Right ventricle myocardium superior (tissue), 1 donor: ENCODE data around the gene UBE2C. TPM values are rescaled to one million over a fixed set of nuclear protein-coding genes. Genes with fewer than 3 reads are reported as not detected.
"Not testable (repeated sequence)": the region's sequence is repeated elsewhere in the genome, so short reads cannot be mapped to it uniquely, and the experiment has no call there.

Experiments used
- ATAC-seq: fragments of 200-7000 bp; cut with Tn5 transposase; one replicate; pipeline ENCODE4 v1.9.1; 2020; ENCODE audit warnings: mild to moderate bottlenecking; ENCODE audit not compliant: poor library complexity
- DNase-seq: peaks from one replicate; pipeline ENCODE4 v3.0.0-alpha.2; 2020
- intact Hi-C: fragments of 100-400 bp; cut with DNase I; formaldehyde crosslinking; loops from one replicate; pipeline ENCODE4 v1.11.2; 2022
- total RNA-seq: library from RNA; stranded (reverse); fragmentation: NEBNext Ultra II Directional; extraction: Animal tissue kit (Norgen Biotek cat#: 25700); gene quantifications from one replicate; pipeline ENCODE4 v1.2.1, GENCODE V29; 2021
- donor health status: DM: no; HTN: yes; CAD: no; lungs with severe emphysema.

Gene UBE2C
- total RNA-seq, 1 donor from 2014 or later: 1.1 TPM

DNA sequence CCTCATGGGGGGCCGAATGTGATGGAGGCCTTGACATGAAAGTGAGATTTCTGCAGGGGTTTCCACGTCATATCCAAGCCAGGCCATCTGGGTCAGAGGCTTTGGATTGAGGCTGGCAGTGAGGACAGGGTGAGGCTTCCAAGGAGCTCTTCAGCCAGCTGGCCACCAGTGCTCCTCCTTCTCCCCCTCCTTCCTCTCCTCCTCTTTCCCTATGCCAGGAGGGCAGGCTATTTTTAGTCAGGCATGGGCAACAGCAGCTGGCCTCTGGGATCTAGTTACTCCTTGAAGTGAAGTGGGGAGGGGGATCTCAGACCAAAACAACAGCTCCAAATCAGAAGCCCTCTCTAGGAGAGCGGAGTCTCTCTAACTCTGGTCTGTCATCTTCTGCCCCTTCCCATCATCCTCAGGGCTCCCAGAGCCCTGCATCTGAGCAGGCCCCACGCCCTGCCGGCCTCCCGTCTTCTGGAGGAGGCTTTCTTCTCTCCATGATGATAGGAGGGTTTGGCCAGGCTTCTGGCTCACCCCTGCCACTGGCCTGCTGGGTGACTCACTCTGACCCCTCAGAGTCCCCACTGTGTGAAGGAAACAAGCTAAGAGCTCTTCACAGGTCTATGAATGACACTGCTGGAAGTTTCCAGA, 14.1 kb downstream of the UBE2C start:
- intact Hi-C loops: no loop called here
- ATAC-seq (peak; percentile 73), DNase-seq (no peak)

DNA sequence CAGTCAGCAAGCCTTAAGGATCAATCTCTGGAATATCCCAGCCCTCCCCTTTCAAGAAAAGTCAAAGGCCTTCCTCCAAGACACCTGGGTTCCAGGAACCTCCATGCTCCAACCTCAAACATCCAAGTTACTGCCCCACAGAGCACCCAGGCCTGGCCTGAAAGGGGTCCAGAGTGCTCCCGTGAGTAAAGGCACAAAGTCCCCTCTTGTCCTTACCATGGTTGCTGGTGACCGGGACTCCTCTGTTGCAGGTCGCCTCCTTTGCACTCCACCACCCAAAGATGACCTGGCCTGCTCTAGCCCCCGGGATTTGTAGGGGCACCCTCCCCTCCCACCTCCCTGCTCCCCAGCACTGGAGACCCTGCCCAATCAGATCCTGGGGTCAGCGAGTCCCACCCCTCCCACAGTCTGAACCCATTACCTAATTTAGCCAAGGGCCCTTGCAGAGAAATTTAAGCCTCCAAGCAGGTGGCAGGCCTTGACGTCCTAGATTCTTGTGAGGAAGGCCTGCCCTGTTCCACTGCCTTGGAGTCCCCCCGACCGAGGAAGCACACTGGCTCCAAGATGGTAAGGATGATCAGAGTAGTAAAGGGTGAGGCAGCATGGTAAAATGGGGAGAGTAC, 14.7 kb downstream of the UBE2C start, which contains the start of gene TNNC2:
TSS of gene TNNC2 (minus strand) at position 283 of the 623 bp plus-strand sequence. CDS start at position 219, 64 bp downstream.
- DNase-seq: no peak
- ATAC-seq: no peak
- intact Hi-C loops: no loop called here

DNA sequence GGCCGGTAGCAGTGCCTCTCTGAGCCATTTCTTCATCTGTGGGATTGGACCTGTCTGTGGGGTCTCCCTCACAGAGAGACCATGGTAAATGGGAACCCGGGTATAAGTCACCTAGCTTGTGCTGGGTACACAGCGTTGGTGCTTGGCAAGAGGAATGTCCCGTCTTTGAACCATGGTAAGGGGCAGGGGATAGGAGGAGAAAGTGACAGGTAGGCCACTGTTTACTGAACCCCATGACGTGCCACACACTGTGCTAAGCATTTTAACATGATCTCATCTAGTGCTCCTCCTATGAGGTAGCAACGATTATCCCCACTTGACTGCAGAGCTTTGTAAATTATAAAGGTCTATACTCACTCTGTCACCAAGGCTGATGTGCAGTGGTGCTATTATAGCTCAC, 15.3 kb downstream of the UBE2C start:
- DNase-seq: no peak
- ATAC-seq: no peak
- intact Hi-C loops: no loop called here

DNA sequence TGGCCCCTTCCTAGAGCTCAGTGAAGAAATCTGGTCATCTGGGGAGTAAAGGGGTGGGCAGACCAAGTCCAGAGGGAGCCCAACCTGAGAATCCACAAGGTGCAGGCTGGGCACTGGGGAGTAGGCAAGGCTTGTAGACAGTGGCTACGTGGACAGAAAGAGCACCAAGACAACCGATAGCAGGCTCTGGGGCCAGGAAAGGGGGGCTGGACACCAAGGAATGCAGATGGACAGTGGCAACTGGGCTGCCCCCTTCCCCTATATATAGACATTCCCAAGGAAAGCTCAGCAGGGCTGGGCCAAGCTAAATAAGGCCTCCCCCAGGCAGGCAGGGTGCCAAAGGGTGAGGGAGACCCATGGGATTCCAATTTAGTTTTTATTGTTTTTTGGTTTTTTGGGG, 16.1 kb downstream of the UBE2C start:
- intact Hi-C loops: no loop called here
- DNase-seq: no peak

DNA sequence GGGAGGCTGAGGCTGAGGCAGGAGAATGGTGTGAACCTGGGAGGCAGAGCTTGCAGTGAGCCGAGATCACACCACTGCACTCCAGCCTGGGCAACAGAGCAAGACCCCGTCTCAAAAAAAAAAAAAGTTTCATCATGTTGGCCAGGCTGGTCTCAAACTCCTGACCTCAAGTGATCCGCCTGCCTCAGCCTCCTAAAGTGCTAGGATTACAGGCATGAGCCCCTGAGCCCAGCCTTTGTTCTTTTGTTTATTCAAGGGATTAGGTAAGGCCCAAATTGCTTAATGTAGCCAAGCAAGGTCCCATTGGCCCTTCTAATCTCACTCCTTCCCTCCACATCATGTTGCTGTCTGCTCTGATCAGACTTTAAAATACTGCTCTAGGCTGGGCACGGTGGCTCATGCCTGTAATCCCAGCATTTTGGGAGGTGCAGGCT, 17.2 kb downstream of the UBE2C start:
- intact Hi-C loops: loop anchor here (5.0 kb wide), 1 partner anchor 108 kb away; no protein-coding TSS in a partner anchor
- not testable (repeated sequence) for DNase-seq, ATAC-seq

More for the DNA sequence above, 16.1 kb downstream of the UBE2C start:
- no peak for ATAC-seq

DNA sequence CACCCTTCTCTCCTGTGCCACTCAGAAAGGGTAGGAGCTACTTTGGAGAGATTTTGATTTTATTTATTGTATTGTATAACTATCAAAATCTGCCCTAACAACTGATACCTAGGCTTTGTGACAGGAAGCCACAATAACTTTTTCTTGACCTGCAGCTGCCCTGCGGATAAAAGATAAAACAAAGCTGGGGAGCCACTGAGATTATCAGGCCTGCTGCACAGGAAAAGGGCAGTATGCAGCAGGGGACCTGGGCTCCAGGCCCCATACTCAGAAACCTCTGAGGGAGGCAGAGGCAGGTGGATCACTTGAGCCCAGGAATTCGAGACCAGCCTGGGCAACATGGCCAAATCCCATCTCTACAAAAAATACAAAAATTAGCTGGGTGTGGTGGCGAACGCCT, 20.2 kb downstream of the UBE2C start:
- no peak for ATAC-seq
- no peak for DNase-seq
- intact Hi-C loops: loop anchor here (5.0 kb wide), 1 partner anchor 105 kb away; no protein-coding TSS in a partner anchor

DNA sequence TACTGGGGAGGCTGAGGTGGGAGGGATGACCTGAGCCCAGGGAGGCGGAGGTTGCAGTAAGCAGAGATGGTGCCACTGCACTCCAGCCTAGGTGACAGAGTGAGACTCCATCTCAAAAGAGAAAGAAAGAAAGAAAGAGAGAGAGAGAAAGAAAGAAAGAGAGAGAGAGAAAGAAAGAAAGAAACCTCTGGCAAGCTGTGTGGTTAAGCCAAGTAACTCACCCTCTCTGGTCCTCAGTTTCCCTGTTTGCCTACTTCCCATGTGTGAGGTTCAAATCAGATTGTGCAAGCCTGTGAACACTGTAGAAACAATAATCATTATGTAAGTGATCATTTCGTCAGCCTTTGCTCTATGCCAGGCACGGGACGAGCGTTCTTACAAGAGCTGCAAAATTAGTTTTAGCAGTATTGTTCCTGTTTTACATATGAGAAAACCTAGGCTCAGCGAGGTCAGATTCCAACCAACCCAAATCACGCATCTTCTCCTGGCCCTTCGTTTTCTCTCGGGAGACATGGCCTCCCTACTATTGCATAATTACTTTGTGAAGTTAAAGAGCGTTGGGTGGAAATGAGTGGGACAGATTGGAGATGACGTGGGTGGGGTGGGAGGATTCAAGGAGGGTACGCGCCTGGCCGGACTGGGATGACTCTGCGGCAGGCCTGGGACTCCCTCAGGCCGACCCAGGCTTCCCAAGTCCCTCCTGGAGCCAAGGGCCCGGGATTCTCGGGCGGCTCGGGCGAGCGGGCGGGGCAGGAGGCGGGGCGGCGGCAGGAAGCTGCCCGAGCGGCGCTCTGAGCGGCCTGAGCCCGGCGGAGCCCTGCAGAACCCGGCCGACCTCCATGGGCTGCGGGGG, 20.8 kb downstream of the UBE2C start, which contains the start of gene SNX21:
TSS of gene SNX21 (plus strand) at position 770 of the 853 bp plus-strand sequence. CDS start 121 bp downstream, outside the sequence.
- DNase-seq: peak; percentile 92
- ATAC-seq: peak; percentile 88
- intact Hi-C loops: loop anchor here (5.0 kb wide), 1 partner anchor 104 kb away; no protein-coding TSS in a partner anchor

DNA sequence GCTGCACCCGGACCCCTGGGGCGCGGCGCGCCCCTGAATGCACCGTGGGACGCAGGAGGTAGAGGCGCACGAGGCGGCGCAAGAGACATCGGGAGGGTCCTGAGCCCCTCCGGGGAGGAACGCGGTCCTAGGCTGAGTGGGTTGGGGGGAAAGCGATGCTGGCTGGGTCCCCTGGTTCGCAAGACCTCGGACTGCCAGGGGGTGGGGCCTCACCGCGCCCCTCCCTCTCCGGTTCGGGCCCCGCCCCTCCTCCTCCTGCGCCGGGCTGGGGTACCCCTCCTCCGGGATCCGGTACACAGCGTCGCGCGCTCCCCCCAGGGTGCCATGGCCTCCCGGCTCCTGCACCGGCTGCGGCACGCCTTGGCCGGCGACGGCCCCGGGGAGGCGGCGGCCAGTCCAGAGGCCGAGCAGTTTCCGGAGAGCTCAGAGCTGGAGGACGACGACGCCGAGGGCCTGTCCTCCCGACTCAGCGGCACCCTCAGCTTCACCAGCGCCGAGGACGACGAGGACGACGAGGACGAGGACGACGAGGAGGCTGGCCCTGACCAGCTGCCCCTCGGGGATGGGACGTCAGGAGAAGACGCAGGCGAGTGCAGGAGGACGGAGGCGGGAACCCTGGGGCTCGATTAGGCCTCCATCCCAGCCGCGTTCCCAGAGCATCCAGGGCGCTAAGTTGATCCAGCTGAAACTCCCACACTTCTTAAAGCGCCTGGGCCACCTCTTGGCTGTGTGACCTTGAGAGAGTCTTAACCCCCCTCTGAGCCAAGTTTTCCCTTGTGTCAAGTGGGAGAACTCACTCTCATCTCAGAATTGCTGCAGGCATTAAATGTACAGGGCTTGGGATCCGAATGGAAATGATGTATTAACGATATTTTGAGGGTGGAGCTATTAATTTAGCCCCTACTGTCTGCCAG, 21.7 kb downstream of the UBE2C start:
- DNase-seq (peak; percentile 84), ATAC-seq (peak; percentile 89)
- intact Hi-C loops: loop anchor here (5.0 kb wide), 1 partner anchor 103 kb away; no protein-coding TSS in a partner anchor

DNA sequence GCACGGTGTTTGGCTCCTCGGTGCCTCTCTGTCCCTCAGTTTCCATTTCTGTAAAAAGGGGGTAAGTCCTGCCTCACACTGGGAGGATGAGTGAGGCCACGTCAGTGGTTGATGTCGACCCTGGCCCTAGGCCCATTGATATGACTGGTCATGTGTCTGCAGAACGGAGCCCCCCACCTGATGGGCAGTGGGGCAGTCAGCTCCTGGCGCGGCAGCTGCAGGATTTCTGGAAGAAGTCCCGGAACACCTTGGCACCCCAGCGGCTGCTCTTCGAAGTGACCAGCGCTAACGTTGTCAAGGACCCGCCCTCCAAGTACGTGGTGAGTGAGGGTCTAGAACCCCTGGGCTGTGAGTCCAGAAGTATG, 22.3 kb downstream of the UBE2C start:
- no peak for ATAC-seq
- intact Hi-C loops: loop anchor here (5.0 kb wide), 1 partner anchor 103 kb away; no protein-coding TSS in a partner anchor
- DNase-seq: no peak

DNA sequence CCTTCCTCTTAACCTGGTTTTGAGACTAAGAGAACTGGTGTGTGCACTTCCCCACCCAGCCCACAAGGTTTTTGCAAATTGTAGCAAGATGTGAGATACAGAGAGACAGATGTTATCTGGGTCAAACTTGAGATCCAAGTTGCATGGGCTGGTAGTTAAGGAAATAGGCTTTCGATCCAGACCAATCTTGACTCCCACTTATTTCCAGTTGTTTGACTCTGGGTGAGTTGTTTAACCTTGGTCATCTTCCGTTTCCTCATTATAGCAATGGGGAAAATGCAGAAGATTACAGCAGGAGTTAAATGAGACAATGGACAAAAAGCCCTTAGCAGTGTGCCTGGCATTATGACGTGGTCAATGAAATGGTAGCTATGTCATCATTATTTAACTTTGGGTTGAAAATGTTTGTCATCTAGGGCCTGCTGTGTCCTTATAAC, 22.9 kb downstream of the UBE2C start:
- intact Hi-C loops: no loop called here
- ATAC-seq: no peak

DNA sequence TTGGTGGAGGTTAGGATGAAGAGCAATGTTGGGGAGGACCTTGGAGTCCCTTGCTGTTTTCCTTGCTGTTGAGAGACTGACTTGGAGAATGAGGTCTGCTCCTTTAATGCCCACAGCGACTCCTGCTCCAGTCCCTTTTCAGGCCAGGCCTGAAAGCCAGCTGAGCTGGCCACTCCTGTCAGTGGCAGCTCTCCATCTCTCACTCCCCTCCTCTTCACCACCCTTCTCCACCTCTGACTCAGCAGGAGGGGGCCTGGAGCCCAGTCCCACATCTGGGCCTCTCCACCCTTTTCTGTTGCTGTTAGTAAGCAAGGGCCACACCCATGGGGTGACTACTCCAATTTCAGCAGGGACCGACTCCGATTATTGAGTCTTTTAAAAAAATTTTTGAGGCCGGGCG, 23.4 kb downstream of the UBE2C start:
- intact Hi-C loops: no loop called here
- ATAC-seq (peak; percentile 21), DNase-seq (peak; percentile 75)

More for the DNA sequence above, 22.9 kb downstream of the UBE2C start:
- no peak for DNase-seq

DNA sequence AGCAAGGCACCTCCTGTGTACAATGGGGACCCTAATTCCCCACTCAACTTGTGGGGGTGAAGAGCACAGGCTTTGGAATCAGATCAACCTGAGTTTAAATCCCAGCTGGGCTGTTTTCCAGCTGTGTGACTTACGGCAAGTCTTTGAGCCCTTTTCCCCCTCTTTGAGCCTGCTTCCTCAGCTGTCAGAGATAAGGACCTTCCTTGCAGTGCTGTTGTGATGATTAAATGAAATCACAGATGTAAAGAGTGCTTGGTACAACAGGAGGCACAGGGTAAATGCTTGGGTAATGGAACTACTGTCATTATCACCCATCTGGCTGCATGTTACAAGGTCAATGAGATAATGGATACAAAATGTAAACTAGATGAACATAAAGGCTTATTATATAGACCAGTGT, 24.4 kb downstream of the UBE2C start:
- intact Hi-C loops: no loop called here
- ATAC-seq (no peak), DNase-seq (no peak)

DNA sequence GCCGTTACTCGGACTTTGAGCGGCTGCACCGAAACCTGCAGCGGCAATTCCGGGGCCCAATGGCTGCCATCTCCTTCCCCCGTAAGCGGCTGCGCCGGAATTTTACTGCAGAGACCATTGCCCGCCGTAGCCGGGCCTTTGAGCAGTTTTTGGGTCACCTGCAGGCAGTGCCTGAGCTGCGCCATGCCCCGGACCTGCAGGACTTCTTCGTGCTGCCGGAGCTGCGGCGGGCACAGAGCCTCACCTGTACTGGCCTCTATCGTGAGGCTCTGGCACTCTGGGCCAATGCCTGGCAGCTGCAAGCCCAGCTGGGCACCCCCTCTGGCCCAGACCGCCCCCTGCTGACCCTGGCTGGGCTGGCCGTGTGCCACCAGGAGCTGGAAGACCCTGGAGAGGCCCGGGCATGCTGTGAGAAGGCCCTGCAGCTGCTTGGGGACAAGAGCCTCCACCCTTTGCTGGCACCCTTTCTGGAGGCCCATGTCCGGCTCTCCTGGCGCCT, 28.3 kb downstream of the UBE2C start:
- ATAC-seq (no peak), DNase-seq (no peak)
- intact Hi-C loops: no loop called here

DNA sequence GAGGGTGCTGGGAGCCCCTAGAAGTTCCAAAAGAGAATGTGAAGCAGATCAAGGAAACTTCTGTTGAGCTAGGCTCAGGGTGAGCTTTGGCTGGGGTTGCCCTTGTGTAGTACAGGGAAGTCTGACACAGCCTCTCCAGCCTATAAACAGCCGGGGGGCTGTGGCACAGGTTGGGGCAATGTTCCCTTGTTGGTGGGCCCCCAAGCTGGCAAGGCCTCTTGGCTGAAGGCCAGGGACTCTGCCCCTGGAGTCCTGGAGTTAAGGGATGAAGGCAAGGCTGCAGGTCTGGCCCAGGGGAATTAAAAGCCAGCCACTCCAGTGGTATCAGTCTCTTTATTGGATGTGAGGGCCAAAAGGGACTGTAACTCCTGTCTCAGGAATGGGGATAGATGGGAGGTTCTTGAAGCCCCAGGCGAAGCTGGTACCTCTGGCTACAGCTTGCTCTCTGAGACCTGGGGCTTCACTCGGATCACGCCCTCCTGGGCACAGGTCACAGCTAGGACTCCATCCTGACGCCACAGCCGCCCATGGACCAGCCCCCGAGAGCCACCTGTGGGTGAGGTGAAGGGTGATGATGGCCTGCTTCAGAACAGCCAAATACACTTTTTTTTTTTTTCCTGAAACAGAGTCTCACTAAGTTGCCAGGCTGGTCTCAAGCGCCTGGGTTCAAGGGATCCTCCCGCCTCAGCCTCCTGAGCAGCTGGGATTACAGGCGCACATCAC, 29.1 kb downstream of the UBE2C start:
- intact Hi-C loops: no loop called here
- DNase-seq (no peak), ATAC-seq (no peak)

DNA sequence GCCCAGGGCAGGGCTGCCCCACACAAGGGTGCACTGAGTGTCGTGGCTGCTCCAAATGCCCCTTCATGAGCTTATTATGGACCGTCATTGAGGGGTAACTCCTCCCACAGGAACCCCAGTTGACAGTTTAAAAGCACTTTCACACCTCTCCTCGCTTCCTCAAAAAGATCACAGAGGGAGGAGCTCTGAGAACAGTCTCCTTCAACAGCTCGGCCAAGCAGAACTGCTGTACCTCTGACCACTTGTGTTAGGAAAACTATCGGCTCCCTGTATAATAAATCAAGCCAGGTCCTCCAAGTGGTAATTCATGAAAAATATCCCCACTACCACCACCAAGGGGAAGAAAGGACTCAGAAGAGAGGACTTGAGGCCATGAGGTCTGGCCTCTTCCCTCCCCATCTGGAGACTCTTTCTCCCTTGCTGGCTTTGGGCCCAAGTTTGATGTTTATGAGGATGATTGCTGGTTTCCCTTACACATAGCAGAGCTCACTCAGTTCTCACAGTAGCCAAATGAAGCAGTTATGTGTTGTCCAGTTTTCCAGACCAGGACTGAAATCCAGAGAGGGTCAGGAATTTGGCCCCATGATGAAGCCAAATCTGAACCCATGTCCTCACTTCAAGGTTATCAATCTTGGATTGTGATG, 29.8 kb downstream of the UBE2C start:
- intact Hi-C loops: no loop called here
- ATAC-seq (peak; percentile 29), DNase-seq (no peak)

DNA sequence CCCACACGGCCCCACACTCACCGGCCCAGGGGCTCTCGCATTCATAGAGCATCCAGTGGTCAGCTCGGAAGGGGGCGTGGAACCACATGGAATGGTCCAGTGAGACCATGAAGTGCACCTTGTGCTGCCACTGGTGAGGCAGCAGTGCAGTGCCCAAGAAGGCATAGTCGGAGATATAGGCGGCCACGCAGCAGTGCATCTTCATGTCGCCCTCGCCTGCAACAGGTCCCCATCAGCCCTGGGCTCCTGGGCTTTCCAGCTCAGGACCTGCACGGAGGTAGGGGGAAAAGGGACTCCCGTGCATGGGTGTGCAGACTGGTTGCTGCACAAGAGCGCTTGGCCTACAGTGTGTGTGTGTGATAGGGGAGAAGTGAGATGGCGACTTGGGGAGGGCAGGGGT, 31.1 kb downstream of the UBE2C start:
- DNase-seq (no peak), ATAC-seq (no peak)
- intact Hi-C loops: no loop called here

DNA sequence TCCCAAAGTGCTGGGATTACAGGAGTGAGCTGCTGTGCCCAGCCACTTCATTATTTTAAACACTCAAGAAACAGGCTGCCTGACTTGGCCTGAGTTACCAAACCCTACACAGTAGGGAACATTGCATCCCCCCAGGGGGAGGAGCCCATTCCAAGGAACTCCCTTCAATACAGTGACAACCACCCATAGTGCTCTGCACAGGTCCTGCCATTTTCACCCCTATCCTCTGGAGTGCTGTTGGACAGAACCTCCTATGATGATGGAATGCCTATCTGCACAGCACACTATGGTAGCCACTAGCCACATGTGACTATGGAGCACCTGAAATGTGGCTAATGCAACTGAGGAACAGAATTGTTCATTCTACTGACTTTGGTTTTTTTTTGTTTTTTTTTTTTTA, 33.0 kb downstream of the UBE2C start:
- ATAC-seq: no peak
- intact Hi-C loops: no loop called here
- no peak for DNase-seq
